22Rv1 (cell line): Measurements from ENCODE around the gene TOP2B.

ENCODE experiments used
- CTCF ChIP-seq: fragments of 450-650 bp; IDR thresholded peaks from 2 replicates; pipeline ENCODE4 v1.5.1; 2017; ENCODE audit warnings: mild to moderate bottlenecking
- ZFX ChIP-seq: fragments of 450-650 bp; IDR thresholded peaks from 2 replicates; pipeline ENCODE4 v1.6.1; 2017; ENCODE audit warnings: antibody characterized with exemption, borderline replicate concordance

GRCh38 chr3:25604107-25604805 is 60.5 kb downstream of the TOP2B start:
- TF ChIP-seq CTCF (no peak), ZFX (no peak)
